GM18517 (cell line): Measurements from ENCODE around the gene LARGE1.
"Not testable (repeated sequence)": the region's sequence is repeated elsewhere in the genome, so short reads cannot be mapped to it uniquely, and the experiment has no call there.

Source experiments
- ATAC-seq: cut with Tn5 transposase; IDR thresholded peaks from one replicate; pipeline ENCODE4 v1.9.1; 2021; ENCODE audit warnings: mild to moderate bottlenecking, moderate library complexity; ENCODE audit not compliant: unreplicated experiment

The LARGE1 gene

DNA sequence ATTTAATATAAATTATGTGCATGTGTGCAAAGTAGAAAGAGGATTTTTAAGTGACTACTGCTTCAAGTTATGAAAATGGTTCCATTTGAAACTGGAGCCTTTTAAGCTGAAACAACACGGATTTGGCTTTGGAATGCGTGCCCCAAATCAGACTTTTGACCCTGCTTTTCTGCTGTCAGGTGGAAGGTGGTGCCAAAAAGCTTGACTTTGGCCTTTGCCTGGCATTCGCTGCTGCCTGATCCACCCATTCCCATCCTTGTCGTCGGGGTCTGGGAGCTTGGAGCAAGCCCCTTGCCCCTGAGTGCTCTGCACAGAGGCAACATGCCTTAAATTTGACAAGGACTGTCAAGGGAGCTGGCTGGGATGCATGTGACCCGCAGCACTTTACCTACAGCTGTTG is 526.8 kb downstream of the LARGE1 start:
- ATAC-seq, result no peak

DNA sequence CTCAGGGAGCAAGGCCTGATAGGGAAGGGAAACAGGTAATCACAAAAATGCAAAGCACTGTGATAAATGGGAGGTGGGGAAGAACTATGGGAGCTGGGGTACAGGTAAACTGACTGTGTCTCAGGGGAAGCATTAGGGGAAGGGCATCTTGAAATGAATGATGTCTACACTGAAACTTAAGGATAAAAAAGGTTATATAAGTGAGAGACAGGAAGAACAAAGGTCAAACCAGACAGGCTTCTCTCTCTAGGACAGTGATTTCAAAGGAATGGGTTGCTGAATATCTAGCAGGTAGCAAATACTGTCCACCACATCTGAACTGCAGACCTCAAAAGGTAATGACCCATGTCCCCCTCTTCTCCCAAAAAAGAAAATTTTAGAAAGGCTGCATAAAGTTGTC is 529.0 kb downstream of the LARGE1 start:
- no peak for ATAC-seq

DNA sequence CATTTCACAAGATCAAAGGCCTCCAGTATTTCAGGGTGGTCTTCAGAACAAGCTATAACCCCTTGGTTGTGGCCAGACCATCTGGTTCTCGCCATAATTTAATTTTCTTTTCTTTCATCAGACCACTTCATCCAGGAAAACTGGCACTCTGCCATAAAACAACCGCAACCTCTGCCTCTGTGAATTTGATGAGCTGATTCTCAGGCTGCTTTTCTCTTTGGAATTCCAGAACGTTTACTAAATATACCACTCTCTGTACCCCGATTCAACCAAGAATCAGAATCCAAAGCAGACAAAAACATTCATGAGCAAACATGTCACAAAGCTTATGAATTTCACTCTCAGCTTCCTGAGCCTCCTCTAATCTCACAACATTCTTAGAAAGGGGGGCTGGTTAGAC is 530.3 kb downstream of the LARGE1 start:
- no peak for ATAC-seq

- ATAC-seq, result no peak
Observed at GRCh38 chr22:33386270-33386669, 534.0 kb downstream of the LARGE1 start.

DNA sequence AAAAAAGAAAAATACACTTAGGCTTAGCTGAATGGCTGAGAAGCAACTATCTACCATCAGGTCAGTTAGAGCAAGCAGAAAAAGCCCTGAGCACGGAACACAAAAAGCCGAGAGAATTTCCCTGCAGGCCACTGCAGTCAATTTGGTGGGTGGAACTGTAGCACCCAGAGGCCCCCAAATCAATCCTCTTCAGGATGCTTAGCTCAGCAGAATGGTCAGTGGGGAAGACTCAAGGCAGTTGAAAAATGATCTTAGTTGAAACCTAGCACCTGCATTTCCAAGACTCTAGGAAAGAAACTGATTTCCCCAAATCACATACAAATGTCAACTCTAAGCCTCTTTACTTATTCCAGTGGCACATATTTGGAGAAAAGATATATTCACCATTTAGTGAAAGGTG is 534.7 kb downstream of the LARGE1 start:
- ATAC-seq, result no peak

DNA sequence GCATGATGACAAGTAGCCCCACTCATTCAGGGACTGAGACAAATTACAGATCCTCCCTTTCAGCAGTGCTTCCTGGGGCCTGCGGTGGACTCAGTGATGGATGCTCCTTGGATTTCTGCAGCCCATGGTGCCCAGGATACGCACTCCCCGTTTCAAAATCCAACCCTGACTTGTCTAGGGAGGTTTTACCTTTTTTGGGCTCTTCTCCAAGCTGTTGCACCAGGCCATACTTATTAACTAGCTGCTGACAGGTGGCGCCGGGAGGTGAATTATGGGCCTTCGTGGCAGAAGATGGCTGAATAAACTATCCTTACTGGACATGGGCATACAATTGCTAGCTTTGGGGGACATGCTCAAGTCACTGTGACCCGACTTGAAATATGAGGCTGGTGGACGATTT is 537.8 kb downstream of the LARGE1 start:
- ATAC-seq, result no peak

- no peak for ATAC-seq
Observed at GRCh38 chr22:33381531-33382406, 538.5 kb downstream of the LARGE1 start.

DNA sequence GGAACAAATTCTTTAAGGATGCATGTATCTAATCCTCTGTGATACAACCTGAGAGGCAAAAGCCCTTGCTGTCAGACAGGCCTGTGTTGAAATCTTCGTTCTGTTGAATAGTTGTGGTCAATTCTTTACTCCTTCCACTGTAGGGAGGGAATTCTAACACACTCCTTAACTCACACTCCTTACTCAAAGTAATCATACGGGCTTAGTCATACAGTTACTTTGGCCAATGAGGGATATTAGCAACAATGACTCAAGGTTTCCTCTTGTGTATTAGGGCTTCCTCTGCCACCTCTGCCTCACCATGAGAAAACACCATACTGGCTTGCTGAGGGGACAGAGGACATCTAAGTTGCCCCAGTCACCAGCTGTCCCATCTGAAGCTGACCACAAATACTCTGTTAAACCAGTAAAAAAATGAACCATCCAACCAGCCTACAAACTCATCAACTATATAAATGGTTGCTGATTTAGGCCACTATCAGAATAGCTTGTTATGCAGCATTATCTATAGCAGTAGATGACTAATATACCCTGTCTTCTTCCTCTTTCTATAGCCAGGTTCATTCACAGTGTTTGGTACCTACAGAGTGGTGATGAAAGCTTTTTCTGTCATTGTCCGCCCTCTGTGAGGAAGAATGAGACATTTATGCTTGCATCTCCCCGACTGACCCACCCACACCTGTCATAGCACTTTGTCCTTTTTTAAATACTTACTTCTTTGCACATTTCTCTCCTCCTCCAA is 539.3 kb downstream of the LARGE1 start:
- no peak for ATAC-seq

- ATAC-seq, result no peak
Observed at GRCh38 chr22:33379836-33380235, 540.4 kb downstream of the LARGE1 start.

DNA sequence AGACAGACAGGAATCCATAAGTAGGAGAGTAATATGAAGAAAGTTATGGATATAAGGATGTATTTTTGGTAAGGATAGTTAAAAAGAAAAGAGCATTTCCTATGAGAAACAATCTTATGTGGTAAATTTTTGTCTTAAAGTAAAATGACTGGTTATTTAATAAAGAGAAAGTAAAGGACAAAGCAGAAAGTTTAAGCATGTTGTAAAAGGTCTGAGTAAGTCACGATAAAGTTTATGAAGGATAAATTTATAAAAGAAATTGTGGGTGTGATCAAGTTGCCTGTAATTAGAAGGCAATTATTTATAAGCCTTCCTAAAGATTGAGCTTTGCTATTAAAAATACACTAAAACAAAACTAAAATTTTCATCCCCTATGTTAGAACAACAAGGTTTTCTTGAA is 547.4 kb downstream of the LARGE1 start:
- ATAC-seq, result no peak

DNA sequence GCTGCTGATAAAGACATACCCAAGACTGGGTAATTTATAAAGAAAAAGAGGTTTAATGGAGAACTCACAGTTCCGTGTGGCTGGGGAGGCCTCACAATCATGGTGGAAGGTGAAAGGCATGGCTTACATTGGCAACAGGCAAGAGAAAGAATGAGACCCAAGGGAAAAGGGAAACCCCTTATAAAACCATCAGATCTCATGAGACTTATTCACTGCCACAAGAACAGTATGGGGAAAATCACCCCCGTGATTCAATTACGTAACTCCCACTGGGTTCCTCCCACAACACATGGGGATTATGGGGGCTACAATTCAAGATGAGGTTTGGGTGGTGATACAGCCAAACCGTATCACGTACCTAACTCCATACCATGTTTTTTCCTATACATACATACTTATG is 557.0 kb downstream of the LARGE1 start:
- not testable (repeated sequence) for ATAC-seq

- ATAC-seq, result no peak
Observed at GRCh38 chr22:33362702-33363101, 557.6 kb downstream of the LARGE1 start.

GRCh38 chr22:33361581-33361980 is 558.7 kb downstream of the LARGE1 start:
- ATAC-seq, result no peak

DNA sequence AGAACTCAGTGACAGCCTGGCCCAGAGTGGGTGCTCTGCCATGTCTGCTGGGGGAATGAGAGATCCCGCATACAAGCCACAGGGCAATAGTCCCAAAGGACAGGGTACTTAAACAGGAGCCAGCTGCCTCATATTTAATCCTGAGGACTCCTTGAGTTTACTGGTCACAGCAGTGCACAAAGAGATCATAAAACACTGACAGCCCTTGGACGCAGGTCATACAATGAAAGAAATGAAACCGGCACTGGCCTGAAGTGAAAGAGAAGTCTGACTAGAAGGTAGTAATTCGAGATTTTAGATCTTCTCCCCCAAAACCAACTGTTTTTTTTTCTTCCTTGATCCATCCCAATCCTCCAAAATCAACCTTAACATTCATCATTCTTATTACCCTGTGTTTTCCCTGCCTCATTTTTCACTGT is 562.3 kb downstream of the LARGE1 start:
- ATAC-seq, result no peak

GRCh38 chr22:33354928-33355327 is 565.3 kb downstream of the LARGE1 start:
- ATAC-seq, result no peak

DNA sequence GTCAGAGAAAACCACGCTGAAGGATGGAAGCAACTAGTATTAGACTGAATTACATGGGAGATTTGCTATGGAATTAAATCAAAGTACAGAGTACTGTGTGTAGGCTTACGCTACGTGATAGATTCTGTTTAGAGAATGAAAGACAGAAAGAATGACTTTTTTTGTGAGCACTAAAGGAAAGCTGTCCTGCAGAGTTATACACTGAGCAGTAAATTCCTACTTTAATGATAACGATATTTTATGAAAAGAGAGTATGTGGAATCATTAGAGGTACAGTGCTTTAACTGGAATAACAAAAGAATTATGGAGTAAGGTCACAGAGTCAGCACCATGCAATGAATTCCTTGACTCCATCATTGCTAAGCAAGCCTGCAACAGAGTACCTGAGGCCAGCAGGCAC is 566.8 kb downstream of the LARGE1 start:
- ATAC-seq, result no peak

- ATAC-seq, result no peak
Observed at GRCh38 chr22:33352768-33353167, 567.5 kb downstream of the LARGE1 start.

GRCh38 chr22:33350961-33351360 is 569.3 kb downstream of the LARGE1 start:
- no peak for ATAC-seq

- no peak for ATAC-seq
Observed at GRCh38 chr22:33350491-33350890, 569.8 kb downstream of the LARGE1 start.

DNA sequence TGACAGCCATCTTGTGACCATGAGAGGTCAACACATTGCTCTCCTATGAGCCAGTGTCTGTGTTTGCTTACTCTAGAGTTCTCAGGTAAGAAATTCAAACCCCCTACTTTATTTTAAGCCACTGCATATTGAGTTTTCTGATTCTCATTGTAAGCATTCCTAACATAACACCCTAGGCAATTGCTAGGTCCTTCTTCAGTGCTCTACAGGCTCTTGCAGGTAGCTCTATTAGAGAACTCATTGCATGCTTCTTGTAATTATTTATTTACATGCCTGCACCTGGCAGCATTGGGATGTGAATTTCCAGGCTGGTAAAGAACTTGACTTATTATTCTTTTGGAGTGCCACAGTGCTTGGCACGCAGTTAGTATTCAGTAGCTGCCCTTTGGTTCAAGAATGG is 573.3 kb downstream of the LARGE1 start:
- ATAC-seq, result no peak

- no peak for ATAC-seq
Observed at GRCh38 chr22:33341611-33342010, 578.7 kb downstream of the LARGE1 start.

DNA sequence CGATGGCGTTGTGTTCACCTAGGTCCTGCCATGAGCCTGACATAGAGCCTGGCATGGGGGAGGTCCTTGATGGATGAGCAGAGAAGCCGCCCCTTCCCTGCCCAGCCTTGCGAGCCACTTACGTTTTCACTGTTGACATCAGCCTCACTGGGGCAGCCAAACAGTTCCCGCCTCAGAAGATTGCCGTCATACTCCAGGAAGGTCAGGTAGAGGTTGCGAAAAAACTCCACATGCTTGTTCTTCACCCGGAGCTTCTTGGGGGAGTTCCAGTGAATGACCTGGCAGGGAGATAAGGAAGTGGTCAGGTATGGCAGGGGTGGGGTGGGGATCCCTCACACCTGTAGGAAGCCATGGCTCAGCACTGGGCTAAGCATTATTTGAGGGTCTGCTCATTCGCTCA is 582.8 kb downstream of the LARGE1 start:
- no peak for ATAC-seq
